ENCODE data around the gene MTCL1.

- TF ChIP-seq CTCF (IDR thresholded peaks at IDR 0.05 in 2 of 3, conservative IDR thresholded peaks at IDR 0.05 in 1 of 3; ENCODE audit: control insufficient read depth in 2 of 3, extremely low read depth in 1 of 3, insufficient read depth in 1 of 3, low read depth in 3 of 3, low read length in 3 of 3) (no peak), EZH2 (IDR thresholded peaks at IDR 0.05; ENCODE audit: borderline replicate concordance, control insufficient read depth, low read depth, low read length) (no peak), BRCA1 (IDR thresholded peaks at IDR 0.05; ENCODE audit: low read depth, low read length) (no peak), TCF12 (IDR thresholded peaks at IDR 0.05; ENCODE audit: low read depth, low read length) (no peak), EP300 (IDR thresholded peaks at IDR 0.05; ENCODE audit: borderline replicate concordance in 1 of 2, control insufficient read depth in 1 of 2, low read depth in 2 of 2, low read length in 2 of 2) (no peak), BCL3 (IDR thresholded peaks at IDR 0.05; ENCODE audit: borderline replicate concordance, insufficient read depth, low read depth, low read length, poor library complexity, severe bottlenecking) (no peak), ATF2 (IDR thresholded peaks at IDR 0.05; ENCODE audit: low read length) (no peak), POLR2AphosphoS5 (IDR thresholded peaks at IDR 0.05; ENCODE audit: low read length) (no peak), ZBTB4 (CRISPR knock-in tag; IDR thresholded peaks at IDR 0.05) (no peak)
Measured at GRCh38 chr18:8843005-8843404, 137.6 kb downstream of the MTCL1 start.

Data from GM12878 (cell line).